K562 (cell line): ENCODE measurements around the gene ZNF593OS. TPM values are rescaled to one million over a fixed set of nuclear protein-coding genes. Genes with fewer than 3 reads are reported as not detected.

Experiments
- BCL6 ChIP-seq: fragments of 250-450 bp; sonication (Bioruptor Pico); IDR thresholded peaks from 2 replicates; pipeline ENCODE4 v1.4.0; 2020
- CBFA2T2 ChIP-seq: fragments of 450-650 bp; conservative IDR thresholded peaks from 2 replicates; pipeline ENCODE4 v1.6.1; 2017; ENCODE audit warnings: mild to moderate bottlenecking
- DNMT1 ChIP-seq: fragments of 450-650 bp; IDR thresholded peaks from 2 replicates; pipeline ENCODE4 v1.6.1; 2016; ENCODE audit warnings: antibody characterized with exemption, mild to moderate bottlenecking
- E4F1 ChIP-seq: fragments of 250-450 bp; sonication (Bioruptor Pico); IDR thresholded peaks from 2 replicates; pipeline ENCODE4 v1.5.0; 2021; ENCODE audit warnings: mild to moderate bottlenecking, borderline replicate concordance
- ELF4 ChIP-seq: fragments of 450-650 bp; formaldehyde crosslinking; IDR thresholded peaks from 2 replicates; pipeline ENCODE4 v1.4.0; 2022; ENCODE audit warnings: missing genetic modification characterization
- MTA1 ChIP-seq: fragments of 450-650 bp; IDR thresholded peaks from 2 replicates; pipeline ENCODE4 v1.6.1; 2017; ENCODE audit warnings: borderline replicate concordance
- NFXL1 ChIP-seq: fragments of 450-650 bp; formaldehyde crosslinking; IDR thresholded peaks from 2 replicates; pipeline ENCODE4 v1.4.0; 2021; ENCODE audit warnings: mild to moderate bottlenecking
- polyA plus RNA-seq, 8 experiments: library from polyadenylated mRNA; depleted of rRNA in 4 of 8; stranded (reverse) in 5 of 8; unstranded in 3 of 8; fragments of >200 nt; fragmentation: Nextera tagmentation in 2 of 8; fragmentation: Illumina TruSeq in 1 of 8; extraction: Ambion mirVana in 2 of 8; extraction: Trizol in 1 of 8; gene quantifications; 2 replicates each; pipeline versions ENCODE4 v1.2.1 to v1.2.3, GENCODE V29; 2011 to 2014; ENCODE audit warnings: inconsistent platforms in 1 of 8, missing spikeins in 1 of 8
- total RNA-seq, 7 experiments: library from RNA; depleted of rRNA in 6 of 7; stranded (reverse); fragments of >200 nt in 6 of 7; fragmentation: Illumina TruSeq in 2 of 7; extraction: Trizol in 2 of 7; gene quantifications; 2 replicates each; pipeline versions ENCODE4 v1.2.1 to v1.2.3, GENCODE V29; 2011 to 2021; ENCODE audit warnings: low replicate concordance in 1 of 7
- TF ChIP-seq, protein P1 (sequence below): fragments of 250-450 bp; sonication (Bioruptor Pico); IDR thresholded peaks from 2 replicates; pipeline ENCODE4 v1.8.0; 2021; ENCODE audit warnings: moderate library complexity, mild to moderate bottlenecking, inconsistent platforms

The ZNF593OS gene
- total and polyA plus RNA-seq, 9 of the 15 experiments (the other 6 are each of a cell fraction or from before 2014, with no cell fraction given): 0.24 to 0.27 TPM; not detected in 7

DNA sequence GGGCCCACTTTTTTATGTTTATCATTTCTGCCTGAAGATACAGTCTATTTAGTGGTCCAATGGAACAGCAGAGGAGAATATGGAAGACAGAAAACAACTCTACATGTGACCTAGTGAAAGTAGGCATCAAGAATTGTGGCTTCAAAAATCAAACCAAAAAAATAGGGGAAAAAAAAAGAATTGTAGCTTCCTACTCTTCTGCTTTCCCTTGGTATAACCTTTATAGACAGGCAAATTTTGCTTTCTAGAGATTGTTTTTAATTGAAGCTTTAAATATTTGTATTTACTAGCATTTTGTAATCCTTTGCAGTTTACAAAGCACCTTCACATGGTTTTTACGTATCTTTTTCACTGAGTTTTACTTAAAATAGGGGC, 45.7 kb downstream of the ZNF593OS start (continued):
- TF ChIP-seq E4F1 (CRISPR knock-in tag): 0 out of 2 replicates have a peak, but pooled peaks have one; percentile 56
- no peak for TF ChIP-seq BCL6 (CRISPR knock-in tag)
- TF ChIP-seq, protein P1, sequence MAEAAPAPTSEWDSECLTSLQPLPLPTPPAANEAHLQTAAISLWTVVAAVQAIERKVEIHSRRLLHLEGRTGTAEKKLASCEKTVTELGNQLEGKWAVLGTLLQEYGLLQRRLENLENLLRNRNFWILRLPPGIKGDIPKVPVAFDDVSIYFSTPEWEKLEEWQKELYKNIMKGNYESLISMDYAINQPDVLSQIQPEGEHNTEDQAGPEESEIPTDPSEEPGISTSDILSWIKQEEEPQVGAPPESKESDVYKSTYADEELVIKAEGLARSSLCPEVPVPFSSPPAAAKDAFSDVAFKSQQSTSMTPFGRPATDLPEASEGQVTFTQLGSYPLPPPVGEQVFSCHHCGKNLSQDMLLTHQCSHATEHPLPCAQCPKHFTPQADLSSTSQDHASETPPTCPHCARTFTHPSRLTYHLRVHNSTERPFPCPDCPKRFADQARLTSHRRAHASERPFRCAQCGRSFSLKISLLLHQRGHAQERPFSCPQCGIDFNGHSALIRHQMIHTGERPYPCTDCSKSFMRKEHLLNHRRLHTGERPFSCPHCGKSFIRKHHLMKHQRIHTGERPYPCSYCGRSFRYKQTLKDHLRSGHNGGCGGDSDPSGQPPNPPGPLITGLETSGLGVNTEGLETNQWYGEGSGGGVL (CRISPR knock-in tag): peak; percentile 24; the same call in 1 of the 2 replicates
- no peak for TF ChIP-seq DNMT1
- peak; percentile 28; the same call in 1 of the 2 replicates for TF ChIP-seq ELF4 (CRISPR knock-in tag)
- TF ChIP-seq NFXL1 (CRISPR knock-in tag): peak; percentile 82; the same call in 1 of the 2 replicates
- no peak for TF ChIP-seq CBFA2T2
- no peak for TF ChIP-seq MTA1
